Measurements from ENCODE around the gene KIF1A.
"Not testable (repeated sequence)": the region's sequence is repeated elsewhere in the genome, so short reads cannot be mapped to it uniquely, and the experiment has no call there.

The KIF1A gene

GRCh38 chr2:240787521-240788472 lies 32.2 kb downstream of the KIF1A start:
- DNase-seq (ENCODE audit: low spot score) = no peak

DNA sequence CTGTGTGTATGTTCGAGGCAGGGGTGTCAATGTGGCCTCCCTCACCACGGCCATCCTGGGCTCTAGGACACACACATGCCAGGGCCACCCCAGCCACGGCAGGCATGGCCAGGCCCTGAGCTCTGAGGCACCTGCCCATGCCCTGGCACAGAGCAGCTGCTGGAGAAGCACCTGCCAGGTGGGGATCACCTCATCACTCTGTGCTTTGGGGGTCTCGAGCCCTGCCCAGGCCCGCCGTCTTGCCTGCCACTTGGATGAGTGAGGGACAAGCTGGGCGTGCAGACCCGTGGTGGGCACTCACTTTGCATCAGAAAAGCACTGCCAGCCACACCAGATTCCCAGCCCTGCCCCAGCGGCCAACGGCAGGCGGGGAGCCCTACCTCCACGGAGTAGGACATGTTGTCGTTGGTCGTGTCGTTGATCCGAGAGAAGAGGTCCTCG lies 33.1 kb downstream of the KIF1A start:
- no peak for DNase-seq (ENCODE audit: low spot score)

DNA sequence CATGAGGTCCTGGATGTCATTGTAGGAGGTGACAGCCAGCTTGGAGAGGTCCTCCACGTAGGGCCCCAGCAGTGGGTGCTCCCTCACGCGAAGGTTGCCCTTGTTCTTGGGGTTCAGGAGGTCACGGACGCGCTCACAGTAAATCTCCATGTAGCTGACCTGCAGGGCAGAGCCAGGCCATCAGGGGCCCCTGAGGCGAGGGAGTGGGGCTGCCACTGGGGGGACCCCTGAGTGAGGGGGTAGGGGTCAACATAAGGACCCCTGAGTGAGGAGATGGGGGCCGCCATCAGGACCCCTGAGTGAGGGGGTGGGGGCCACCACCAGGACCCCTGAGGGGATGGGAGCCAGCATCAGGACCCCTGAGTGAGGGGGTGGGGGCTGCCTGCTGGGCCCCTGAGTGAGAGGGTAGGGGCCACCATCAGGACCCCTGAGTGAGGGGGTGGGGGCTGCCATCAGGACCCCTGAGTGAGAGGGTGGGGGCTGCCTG lies 33.6 kb downstream of the KIF1A start:
- DNase-seq (ENCODE audit: low spot score) = no peak

- DNase-seq (ENCODE audit: low spot score) = no peak
Observed at GRCh38 chr2:240785424-240786335, 34.3 kb downstream of the KIF1A start.

DNA sequence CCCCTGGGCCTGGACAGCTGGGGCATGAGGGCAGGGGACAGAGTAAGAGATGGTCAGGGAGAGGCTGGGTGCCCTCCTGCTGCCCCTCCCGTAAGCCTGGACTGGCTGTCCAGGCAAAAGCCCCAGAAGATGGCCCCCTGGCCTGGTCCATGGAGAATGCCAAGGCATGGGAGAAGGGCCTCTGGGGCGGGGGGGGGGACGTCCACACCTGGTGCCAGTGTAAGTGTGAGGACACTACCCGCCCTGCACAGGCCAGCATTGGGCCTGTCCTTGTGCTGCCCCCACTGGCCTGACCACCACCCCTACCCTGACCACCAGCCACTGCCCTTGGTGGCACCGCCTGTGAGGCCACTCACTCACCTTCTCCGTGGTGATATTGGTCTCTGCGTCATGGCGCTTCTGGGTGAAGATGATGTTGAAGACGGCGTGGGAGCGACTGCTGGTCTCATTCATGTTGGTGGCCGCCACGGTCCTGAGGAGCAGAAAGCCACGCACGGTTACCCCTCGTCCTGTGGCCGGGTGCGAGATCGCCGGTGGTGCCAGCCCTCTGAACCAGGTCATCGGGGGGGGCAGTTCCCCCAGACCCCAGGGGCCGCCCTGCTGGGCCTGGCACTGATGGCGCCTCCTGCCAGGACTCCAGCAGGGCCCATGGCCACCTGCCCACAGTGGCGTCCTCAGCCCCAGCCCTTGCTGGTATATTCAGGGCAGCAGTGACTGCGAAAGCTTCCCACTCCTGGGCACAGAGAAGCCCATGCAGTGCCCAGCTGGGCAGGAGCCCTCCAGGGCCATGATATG lies 35.2 kb downstream of the KIF1A start:
- no peak for DNase-seq (ENCODE audit: low spot score)

DNA sequence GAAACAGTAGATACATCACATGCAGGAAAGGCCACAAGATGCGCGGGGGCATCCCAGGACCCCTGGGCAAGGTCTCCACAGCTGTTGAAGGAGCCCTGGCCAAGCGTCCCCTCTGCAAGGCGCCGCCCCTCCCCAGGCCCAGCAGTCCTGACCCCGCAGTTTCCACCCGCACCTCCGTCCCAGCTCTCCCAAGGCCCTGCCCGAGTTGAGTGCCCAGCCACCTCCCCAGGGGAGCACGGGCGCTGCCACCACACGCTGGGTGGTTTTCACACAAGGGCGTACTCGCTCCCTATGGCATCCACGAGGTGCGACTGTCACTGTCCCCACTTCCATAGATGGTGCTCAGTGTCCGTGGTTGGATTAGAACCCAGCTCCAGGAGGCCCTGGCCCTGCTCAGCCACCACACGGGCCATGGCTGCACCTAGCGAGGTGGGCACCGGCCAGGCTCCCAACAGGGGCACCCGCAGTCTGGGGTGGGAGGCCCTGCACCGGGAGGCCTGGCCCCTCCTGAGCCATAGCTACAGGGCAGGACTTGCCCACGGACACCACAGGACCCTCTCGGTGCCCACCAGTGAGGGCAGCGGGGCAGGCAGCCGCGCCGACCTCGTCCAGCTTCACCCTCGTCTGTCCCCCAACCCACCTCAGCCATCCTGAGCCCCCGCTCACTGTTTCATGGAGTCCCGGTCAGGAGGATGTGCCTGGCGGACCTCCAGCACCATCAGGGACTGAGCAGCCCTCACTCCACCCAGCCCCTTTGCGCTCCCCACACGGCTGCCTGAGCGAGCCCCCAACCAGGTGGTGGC lies 36.0 kb downstream of the KIF1A start:
- no peak for DNase-seq (ENCODE audit: low spot score)

DNA sequence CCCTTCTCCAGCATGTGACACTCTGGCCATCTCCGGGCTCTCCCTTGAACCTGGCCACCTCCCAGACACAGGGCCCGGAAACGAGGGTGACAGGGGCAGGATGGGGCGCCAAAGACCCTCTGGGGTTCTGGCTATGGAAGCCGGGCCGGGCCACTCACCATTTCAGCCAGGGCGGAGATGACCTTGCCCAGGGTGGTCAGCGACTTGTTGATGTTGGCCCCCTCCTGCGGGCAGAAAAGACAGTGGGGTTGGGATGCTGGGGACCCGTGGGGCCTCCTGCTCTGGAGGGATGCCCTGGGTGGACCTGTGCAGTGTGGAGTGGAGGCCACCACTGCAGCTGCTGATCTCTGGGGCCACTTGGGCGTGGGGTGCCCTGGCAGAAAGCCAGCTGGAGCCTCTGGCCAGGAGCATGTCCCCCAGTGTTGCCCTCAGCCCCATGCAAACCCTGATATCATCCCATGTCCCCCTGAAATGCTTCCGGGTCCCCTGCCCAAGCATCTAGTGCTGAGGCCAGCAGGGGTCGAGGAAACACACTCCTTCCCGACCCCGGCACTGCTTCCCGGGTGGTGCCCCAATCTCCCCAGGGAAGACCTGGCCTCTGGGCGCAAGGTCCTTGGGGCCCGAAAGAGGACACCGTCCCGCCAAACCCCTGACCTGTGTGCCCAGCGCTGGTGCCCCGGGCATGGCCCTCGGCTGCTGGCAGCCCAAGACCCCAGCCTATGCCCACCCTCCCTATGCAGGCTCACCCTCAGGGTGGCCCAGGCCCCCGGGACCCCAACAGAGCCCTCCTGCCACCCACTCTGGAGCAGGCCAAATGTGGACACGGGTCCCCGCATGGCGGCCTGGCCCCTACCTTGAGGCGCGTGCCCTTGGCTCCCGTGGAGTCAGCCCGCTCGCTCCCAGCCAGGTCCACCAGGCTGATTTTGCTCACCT lies 36.9 kb downstream of the KIF1A start:
- DNase-seq (ENCODE audit: low spot score) = no peak

GRCh38 chr2:240782221-240782885 lies 37.7 kb downstream of the KIF1A start:
- no peak for DNase-seq (ENCODE audit: low spot score)

DNA sequence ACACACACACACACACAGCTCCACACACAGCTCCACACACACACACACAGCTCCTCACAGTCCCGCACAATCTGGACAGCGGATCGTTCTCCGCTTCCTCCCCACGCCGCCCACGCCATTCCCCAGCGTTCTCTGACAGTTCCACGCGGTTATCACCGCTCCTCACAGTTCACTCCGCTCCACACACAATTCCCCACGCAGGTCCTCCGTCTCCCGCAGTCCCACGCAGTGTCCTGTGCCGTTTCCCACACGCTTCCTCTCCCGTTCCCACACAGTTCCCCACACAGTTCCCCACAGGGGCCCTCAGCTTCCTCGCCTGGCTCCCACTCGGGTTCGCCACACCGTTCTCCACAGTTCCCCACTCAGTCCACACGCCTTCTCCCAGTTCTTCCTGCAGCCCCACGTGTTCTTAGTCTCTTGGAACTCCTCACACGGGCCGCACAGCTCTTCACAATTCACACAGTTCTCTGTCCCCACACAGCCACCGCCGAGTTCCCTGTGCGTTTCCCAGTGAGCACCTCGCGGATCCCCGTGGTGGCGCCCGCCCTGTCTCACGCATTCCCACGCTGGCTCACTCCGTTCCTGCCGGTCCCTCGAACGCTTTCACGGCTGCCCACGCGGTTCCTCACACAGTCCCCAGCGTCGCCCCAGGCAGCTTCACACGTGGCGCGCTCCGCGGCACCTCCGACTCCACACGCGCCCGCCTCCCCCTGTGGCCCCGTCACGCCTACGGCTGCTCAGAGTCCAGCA lies 38.4 kb downstream of the KIF1A start:
- no peak for DNase-seq (ENCODE audit: low spot score)

GRCh38 chr2:240780023-240780700 lies 39.9 kb downstream of the KIF1A start:
- no peak for DNase-seq (ENCODE audit: low spot score)

DNA sequence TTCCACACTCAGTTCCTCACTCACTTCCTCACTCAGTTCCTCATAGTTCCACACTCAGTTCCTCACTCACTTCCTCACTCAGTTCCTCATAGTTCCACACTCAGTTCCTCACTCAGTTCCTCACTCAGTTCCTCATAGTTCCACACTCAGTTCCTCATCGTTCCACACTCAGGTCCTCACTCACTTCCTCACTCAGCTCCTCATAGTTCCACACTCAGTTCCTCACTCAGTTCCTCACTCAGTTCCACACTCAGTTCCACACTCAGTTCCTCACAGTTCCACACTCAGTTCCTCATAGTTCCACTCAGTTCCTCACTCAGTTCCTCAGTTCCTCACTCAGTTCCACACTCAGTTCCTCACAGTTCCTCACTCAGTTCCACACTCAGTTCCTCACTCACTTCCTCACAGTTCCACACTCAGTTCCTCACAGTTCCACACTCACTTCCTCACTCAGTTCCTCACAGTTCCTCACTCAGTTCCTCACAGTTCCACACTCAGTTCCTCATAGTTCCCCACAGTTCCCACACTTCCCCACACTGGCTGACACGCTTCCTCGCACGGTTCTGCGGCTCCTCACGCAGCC lies 40.7 kb downstream of the KIF1A start:
- not testable (repeated sequence) for DNase-seq (ENCODE audit: low spot score)

- DNase-seq (ENCODE audit: low spot score) = no peak
Observed at GRCh38 chr2:240778426-240778825, 41.6 kb downstream of the KIF1A start.

GRCh38 chr2:240777456-240778212 lies 42.4 kb downstream of the KIF1A start:
- DNase-seq (ENCODE audit: low spot score) = no peak

DNA sequence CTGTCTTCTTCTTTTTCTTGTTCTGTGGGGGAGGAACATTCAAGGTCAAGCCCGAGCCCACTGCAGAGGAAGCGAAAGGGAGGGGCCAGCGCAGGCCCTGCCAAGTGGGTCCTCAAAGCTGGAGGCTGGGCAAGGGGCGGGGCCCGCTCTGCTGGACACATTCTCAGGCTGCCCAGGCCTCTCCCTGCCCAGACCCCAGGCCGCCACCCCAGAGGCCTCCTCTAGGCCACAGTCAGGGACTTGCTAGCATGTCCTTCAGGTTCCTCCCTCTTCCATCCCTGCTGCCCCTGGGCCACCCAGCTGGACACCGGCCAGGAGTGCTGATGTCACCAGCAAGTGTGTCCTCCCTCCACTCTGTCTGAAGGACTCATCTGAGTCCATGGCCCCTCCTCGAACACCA lies 44.1 kb downstream of the KIF1A start:
- no peak for DNase-seq (ENCODE audit: low spot score)

GRCh38 chr2:240774856-240775255 lies 45.2 kb downstream of the KIF1A start:
- no peak for DNase-seq (ENCODE audit: low spot score)

DNA sequence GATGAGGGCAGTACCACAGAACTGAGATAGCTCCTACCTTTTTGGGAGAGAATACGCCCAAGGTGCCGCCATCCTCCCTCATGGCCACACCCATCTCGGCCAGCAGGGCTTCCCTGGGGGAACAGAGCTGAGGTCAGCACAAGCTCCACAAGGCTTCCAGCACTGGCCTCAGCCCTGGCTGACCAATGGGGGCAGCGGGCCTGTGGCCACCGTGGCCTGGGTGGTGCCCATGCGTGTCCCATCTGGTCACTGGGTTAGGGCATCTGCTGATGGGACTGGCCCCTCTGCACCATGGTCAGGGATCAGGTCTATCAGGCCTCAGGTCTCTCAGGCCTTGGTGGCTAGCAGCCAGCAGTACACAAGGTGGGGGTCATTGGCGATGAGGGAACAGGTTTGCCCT lies 50.9 kb downstream of the KIF1A start:
- DNase-seq (ENCODE audit: low spot score) = no peak

DNA sequence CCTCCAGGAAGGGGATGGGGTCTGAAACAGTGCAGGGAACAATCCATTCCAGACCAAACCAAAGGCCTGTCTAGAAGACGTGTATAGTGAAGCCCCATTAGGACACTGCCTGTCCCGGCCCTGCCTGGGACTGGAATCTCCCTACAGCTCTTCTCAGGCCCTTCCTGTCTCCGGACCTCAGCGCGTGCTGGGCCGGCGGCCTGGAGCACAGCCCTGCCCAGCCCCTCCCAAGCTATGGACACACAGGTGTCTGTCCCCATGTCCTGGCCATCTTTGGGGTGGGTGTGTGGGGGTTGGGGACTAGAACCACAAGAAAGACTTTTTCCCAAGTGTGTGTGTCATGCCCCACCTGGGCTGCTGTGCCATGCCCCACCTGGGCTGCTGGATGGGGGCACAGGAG lies 51.8 kb downstream of the KIF1A start:
- DNase-seq (ENCODE audit: low spot score) = no peak

Measured in ecto neural progenitor cell (in vitro differentiated cells).